Raji (cell line): ENCODE data around the gene WNT5B.

ENCODE experiments used
- POLR2A ChIP-seq: IDR thresholded peaks from 2 replicates; pipeline ENCODE4 v1.6.1; 2011; ENCODE audit warnings: low read depth, low read length, control low read depth; ENCODE audit not compliant: insufficient read depth

WNT5B gene

DNA sequence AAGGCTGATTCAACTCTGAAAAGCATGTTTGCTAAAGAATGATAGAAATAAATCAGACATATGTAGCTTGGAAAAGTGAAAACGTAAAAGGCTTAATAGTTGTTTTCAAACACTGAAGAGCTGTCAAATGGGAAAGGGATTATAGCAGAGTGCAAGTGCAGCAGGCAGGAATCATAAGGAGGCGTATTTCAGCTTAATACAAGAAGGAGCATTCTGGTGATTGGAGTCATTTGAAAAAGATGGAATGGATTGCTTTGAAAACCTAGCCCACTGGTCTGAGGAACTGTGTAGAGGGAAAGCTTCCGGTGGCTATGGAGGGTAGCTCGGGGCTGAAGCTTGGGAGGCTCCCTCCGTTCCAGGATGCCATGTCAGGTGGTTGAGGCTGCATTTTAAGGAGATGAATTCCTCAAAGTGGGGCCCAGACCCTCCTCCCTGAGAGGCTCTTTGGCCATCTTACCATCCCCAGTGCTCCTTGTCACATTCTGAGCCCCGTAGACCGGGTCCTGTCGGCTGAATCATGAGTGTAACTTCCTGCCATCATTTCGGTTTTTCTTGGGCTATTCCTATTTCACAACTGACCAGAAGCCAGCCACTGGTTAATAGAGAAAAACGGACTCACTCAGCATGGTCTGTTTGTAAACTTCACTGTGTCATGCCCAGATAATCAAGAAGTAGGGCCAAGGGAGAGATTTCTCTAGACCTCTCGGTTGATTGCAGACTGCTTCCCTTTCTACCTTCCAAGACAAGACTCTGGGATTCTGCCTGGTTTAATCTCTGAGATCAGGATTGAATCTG is 6.5 kb downstream of the WNT5B start:
- TF ChIP-seq POLR2A, result no peak

DNA sequence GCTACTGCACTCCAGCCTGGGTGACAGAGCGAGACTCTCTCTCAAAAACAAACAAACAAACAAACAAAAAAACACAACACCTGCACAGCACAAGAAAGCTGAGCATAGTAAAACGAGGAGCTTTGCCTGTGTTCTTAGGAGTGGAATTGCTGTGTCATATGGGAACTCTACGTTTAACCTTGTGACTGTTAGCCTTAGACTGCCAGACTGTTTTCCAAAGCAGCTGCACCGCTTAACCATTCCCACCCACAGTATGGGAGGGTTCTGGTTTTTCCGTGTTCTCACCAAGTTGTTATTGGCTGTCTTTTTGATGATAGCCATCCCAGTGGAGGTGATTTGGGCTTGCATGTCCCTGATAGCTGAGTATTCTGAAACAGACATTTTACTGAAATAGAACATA is 9.2 kb downstream of the WNT5B start:
- no peak for TF ChIP-seq POLR2A

GRCh38 chr12:1639538-1639937 is 10.5 kb downstream of the WNT5B start:
- no peak for TF ChIP-seq POLR2A

GRCh38 chr12:1640328-1641234 is 11.6 kb downstream of the WNT5B start:
- no peak for TF ChIP-seq POLR2A

DNA sequence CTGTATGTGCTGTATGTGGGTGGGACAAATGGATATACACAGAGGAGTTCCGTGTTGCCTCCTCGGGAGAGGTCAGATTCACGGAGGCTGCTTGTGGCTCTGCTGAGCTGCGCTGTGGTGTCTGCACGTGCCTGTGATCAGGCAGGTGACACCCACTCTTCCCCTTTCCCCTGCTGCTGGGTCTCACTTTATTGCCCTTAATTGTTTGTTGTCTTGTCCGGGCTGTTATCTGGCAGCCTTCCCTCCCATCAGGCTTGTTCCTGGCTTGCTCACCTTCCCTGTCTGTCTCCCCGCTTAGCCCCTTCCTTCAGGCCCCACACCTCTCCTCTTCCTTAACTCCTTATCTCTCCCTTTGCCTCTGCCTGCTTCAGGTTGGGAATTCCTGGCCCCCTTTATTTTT is 13.5 kb downstream of the WNT5B start:
- TF ChIP-seq POLR2A, result no peak

GRCh38 chr12:1643043-1643442 is 14.0 kb downstream of the WNT5B start:
- TF ChIP-seq POLR2A, result no peak

GRCh38 chr12:1643905-1644533 is 15.0 kb downstream of the WNT5B start:
- TF ChIP-seq POLR2A, result no peak

- TF ChIP-seq POLR2A, result no peak
Measured at GRCh38 chr12:1644534-1645438, 15.8 kb downstream of the WNT5B start.

- no peak for TF ChIP-seq POLR2A
Measured at GRCh38 chr12:1645819-1646218, 16.8 kb downstream of the WNT5B start.

- no peak for TF ChIP-seq POLR2A
Measured at GRCh38 chr12:1646569-1647284, 17.7 kb downstream of the WNT5B start.

GRCh38 chr12:1647285-1647669 is 18.2 kb downstream of the WNT5B start:
- no peak for TF ChIP-seq POLR2A

- TF ChIP-seq POLR2A, result no peak
Measured at GRCh38 chr12:1650260-1650977, 21.4 kb downstream of the WNT5B start.

DNA sequence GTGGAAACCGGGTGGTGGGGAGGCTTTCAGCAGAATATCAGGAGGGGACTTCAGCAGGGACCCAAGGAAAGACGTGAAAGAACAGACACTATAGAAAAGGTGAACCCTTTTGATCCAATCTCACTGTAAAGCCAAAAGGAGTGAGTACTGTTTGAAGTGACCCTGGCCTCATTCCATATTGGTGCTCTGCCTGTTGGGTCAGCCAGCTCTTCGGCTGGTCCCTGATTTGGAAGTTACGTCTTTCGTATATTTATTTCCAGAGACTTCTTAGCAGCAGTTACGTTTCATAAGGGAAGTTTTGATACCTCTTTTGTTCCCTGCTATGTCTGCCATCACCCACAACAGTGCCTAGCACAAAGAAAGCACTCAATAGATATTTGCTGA is 21.9 kb downstream of the WNT5B start:
- no peak for TF ChIP-seq POLR2A
